Fibroblast of mammary gland (primary cell): ENCODE results near the gene HSD17B8.

Source experiments
- DNase-seq: peaks from one replicate; pipeline ENCODE4 v3.0.0-alpha.2; 2010; ENCODE audit warnings: low read depth
- H3K4me3 ChIP-seq: 2 replicates; pipeline ENCODE4 v1.5.1; 2011; ENCODE audit warnings: low read depth, mild to moderate bottlenecking, low read length, moderate library complexity; ENCODE audit not compliant: control insufficient read depth
- TF ChIP-seq, protein P1 (sequence below): conservative IDR thresholded peaks from 2 replicates; pipeline ENCODE4 v1.5.1; 2011; ENCODE audit warnings: low read depth, low read length, inconsistent platforms; ENCODE audit not compliant: control insufficient read depth, insufficient read depth

HSD17B8 gene

GRCh38 chr6:33237741-33238140 lies 33.3 kb downstream of the HSD17B8 start:
- DNase-seq = no peak
- TF ChIP-seq, protein P1, sequence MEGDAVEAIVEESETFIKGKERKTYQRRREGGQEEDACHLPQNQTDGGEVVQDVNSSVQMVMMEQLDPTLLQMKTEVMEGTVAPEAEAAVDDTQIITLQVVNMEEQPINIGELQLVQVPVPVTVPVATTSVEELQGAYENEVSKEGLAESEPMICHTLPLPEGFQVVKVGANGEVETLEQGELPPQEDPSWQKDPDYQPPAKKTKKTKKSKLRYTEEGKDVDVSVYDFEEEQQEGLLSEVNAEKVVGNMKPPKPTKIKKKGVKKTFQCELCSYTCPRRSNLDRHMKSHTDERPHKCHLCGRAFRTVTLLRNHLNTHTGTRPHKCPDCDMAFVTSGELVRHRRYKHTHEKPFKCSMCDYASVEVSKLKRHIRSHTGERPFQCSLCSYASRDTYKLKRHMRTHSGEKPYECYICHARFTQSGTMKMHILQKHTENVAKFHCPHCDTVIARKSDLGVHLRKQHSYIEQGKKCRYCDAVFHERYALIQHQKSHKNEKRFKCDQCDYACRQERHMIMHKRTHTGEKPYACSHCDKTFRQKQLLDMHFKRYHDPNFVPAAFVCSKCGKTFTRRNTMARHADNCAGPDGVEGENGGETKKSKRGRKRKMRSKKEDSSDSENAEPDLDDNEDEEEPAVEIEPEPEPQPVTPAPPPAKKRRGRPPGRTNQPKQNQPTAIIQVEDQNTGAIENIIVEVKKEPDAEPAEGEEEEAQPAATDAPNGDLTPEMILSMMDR = no peak
- H3K4me3 ChIP-seq = no peak overlapping the region

GRCh38 chr6:33241968-33242367 lies 37.5 kb downstream of the HSD17B8 start:
- TF ChIP-seq, protein P1 = no peak
- H3K4me3 ChIP-seq = no peak overlapping the region
- no peak for DNase-seq

DNA sequence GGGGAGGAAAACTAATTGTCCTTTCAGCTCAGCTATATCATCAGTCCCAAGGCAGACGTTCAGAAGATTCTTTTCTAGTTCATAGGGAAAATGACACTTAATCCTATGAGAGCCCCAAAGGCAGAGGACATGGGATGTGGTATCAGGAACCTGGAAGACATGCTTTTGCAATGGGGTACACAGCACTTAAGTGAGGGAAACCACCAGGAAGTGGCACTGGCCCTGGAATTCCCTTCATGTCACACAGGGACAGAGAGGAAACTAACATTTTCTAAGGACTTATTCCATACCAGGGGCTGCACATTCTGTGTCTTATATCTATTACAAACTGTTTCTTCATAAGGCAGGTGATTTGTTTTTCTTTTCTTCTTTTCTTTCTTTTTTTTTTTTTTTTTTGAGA lies 39.0 kb downstream of the HSD17B8 start:
- DNase-seq = no peak
- no peak overlapping the region for H3K4me3 ChIP-seq
- TF ChIP-seq, protein P1 = no peak

GRCh38 chr6:33247977-33248642 lies 43.7 kb downstream of the HSD17B8 start:
- peak overlapping the region; percentile 51 for H3K4me3 ChIP-seq
- TF ChIP-seq, protein P1 = peak; percentile 91
- DNase-seq = peak; percentile 87

DNA sequence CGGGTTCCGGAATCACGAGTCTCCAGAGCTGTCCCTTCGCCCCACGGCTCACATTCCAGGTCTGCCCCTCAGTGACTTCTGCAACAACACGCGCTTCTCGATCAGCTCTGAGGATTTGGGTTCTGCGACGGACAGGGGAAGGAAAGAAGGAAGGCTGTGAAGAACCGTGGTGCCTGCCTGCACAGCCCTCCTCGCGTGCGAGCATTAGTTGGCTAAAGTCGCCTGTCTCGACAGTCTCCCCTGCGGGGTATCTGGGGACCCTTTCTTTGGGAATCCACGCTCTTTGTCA lies 44.1 kb downstream of the HSD17B8 start:
- peak; percentile 61 for DNase-seq
- TF ChIP-seq, protein P1 = no peak

DNA sequence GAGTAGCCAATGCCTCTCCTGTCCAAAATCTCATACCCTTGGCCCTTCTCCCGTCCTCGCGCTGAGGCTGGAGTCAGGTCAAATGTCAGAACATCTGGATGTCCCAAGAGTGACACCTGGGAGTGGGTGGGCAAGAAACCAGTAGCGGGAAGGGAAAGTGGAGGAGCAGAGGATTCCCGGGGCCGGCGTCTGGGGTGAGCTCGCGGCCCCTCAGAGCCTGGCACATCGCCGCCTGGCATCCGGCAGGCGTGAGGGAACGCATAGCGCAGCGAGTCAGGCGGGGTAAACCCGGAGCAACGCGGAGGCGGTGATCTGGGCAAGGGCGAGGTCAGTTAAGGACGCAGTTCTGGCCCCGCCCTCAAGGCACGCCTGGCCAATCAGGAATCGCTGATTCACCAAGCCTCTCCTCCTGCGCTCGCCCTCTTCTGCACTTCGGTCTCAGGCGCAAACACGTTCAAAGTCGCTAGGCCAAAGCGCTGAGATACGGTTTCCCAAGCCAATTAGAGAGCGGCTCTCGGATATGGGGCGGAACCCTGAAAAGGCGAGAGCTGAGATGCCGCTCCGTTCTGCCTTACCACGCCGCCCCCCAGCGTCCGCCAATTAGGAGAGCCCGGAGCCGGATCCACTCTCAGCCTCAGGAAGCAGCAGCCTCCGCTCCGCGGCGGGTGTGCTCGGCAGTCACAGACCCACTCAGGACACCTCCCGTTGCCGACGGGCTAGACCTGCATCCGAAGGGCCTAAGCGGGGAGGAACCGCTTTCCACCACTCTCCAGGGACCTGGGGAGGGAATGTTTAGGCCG lies 44.7 kb downstream of the HSD17B8 start:
- peak; percentile 99 for DNase-seq
- TF ChIP-seq, protein P1 = no peak
- H3K4me3 ChIP-seq = peak overlapping the region; percentile 71

More for the DNA sequence above, 44.1 kb downstream of the HSD17B8 start:
- H3K4me3 ChIP-seq = peak overlapping the region; percentile 51
